RPMI8226 (cell line): ENCODE results near the gene CD84.
"Not testable (repeated sequence)": the region's sequence is repeated elsewhere in the genome, so short reads cannot be mapped to it uniquely, and the experiment has no call there.

Source experiments
- DNase-seq: peaks from one replicate; pipeline ENCODE4 v3.0.0-alpha.2; 2015

CD84 gene

GRCh38 chr1:160500321-160500990 is 78.8 kb downstream of the CD84 start:
- DNase-seq = no peak

GRCh38 chr1:160499631-160500030 is 79.7 kb downstream of the CD84 start:
- no peak for DNase-seq

- not testable (repeated sequence) for DNase-seq
These were observed 80.8 kb downstream of the CD84 start for GRCh38 chr1:160498301-160499065.

DNA sequence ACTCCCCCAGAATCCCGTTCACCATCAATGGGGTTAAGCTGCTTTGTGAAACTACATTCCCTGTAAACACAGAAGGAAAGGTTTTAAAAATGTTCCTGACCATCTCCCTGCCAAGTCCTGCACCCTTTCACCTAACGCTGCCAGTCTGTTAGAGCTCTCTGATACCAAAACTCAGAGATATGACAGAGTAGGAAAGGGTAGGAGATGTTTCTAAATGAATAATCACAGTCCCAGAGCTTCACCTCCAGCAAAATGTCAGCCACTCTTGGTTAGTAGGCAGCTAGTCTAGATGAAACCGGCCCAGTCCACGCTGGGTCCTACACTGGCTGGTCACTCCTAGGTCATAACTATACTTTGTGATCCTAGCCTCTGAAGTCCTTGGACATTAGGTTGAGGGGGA is 83.0 kb downstream of the CD84 start:
- DNase-seq = no peak

DNA sequence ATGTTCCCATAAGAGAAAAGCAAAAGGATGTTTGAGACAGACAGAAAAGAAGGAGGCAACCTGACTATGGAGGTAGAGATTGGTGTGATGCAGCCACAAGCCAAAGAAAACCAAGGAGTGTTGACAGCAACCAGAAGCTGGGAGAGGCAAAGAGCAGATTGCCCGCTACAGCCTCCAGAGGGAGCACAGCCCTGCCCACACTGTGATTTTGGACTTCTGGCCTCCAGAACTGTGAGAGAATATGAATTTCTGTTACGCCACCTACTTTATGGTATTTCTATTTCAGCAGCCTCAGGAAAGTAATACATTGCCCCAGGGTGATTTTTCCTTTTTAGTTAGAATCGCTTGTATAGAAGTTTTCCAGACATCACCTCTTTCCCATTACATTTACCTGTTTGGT is 84.7 kb downstream of the CD84 start:
- DNase-seq = peak; percentile 15

DNA sequence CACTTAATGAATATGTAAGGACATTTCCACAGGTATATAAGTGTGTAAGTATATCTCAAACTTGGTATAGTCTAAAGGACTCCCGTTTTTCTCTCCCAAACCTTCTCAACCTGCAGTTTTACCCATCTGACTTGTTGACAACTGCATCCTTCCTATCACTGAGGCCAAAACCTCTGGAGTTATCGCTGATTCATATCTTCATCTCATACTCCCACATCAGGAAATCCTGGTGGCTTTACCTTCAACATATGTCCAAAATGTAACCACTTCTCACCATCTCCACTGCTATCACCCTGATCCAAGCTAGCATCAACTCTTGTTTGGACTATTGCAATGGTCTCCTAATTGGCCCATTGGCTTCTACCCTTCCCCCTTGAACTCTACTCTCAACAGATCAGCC is 86.7 kb downstream of the CD84 start:
- DNase-seq = no peak

DNA sequence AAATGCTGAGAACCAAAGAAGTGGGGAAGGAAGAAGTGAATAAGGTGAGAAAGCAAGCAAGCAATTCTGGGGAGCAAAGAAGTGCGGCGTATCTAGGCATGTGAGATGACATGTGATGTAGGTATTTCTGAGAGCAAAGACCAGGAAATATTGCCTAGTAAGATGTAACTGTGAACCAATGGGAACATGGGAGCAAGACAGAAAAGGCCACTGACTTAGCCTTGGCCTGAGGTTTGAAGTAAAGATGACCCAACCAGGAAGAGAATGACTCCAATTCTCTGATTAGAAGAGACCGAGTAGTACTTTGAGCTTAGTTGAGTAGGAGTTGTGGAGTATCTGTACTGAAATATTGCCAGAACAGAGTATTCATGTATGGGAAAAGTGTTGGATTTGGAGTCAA is 87.3 kb downstream of the CD84 start:
- no peak for DNase-seq
